ENCODE results near the gene CARF. TPM values are rescaled to one million over a fixed set of nuclear protein-coding genes. Genes with fewer than 3 reads are reported as not detected.

CARF gene
- total RNA-seq, 1 experiment from 2014 or later: 4.3 TPM

Small RNA genes lying within 50 kb of the gene (small RNA-seq; reads per million reads assigned to genes)
- gene AC010900.2: 0 reads per million in 2 experiments

Other genes starting within 250 kb of the CARF start
- 0.61 and 2.1 TPM in 2 replicates for gene ICA1L, start 40.5 kb upstream of the CARF start, total RNA-seq (2014; rRNA removed; shearing (Covaris generic))
- 167 and 206 TPM in 2 replicates for gene WDR12, start 602 bp upstream of the CARF start, total RNA-seq (2014; rRNA removed; shearing (Covaris generic))
- 12.9 and 13.5 TPM in 2 replicates for gene NBEAL1, start 102.6 kb downstream of the CARF start, total RNA-seq (2014; rRNA removed; shearing (Covaris generic))

Measured in SK-MEL-5 (cell line).